ENCODE data around the gene FIGNL2. TPM values are rescaled to one million over a fixed set of nuclear protein-coding genes. Genes with fewer than 3 reads are reported as not detected.

FIGNL2 gene
- total and polyA plus RNA-seq, 2 experiments from 2014 or later, result 1.1 to 5.2 TPM

DNA sequence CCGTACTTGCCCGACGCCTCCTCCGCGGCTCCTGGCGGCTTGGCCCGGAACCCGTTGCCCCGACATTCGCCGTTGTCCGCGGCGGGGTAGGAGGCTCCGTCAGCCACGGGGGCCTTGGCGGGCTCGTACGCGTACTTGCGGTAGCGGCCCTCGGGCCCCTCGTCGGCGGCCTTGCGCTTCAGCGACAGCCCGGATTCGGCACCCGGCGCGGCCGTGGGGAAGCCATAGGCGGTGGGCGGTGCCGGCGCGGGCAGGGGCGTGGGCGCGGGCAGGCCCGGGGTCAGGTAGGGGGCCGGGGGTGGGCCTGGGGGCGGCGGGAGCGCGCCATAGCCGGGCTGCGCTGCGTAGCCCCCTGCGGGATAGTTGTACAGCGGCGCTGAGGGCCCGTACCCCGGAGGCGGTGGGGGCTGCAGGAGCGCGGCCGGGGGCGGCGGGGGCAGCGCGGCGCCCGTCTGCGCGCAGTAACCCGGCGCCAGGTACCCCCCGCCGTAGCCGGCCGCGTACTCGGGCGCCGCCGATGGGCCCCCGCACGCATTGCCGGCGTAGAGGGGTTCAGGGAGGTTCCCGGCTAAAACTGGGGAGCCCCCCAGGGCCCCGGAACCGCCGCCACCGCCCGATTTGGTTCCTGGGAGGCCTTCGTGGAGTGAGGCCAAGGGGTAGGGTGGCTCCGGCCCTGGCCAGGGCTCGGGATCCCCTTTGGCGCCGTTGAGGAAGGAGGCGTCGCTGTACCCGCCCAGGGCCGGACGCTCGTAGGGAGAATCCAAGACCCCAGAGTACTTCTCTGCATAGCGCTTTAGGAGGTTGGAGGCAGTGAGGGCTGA is 26.9 kb downstream of the FIGNL2 start (continued):
- TF ChIP-seq, protein P1, sequence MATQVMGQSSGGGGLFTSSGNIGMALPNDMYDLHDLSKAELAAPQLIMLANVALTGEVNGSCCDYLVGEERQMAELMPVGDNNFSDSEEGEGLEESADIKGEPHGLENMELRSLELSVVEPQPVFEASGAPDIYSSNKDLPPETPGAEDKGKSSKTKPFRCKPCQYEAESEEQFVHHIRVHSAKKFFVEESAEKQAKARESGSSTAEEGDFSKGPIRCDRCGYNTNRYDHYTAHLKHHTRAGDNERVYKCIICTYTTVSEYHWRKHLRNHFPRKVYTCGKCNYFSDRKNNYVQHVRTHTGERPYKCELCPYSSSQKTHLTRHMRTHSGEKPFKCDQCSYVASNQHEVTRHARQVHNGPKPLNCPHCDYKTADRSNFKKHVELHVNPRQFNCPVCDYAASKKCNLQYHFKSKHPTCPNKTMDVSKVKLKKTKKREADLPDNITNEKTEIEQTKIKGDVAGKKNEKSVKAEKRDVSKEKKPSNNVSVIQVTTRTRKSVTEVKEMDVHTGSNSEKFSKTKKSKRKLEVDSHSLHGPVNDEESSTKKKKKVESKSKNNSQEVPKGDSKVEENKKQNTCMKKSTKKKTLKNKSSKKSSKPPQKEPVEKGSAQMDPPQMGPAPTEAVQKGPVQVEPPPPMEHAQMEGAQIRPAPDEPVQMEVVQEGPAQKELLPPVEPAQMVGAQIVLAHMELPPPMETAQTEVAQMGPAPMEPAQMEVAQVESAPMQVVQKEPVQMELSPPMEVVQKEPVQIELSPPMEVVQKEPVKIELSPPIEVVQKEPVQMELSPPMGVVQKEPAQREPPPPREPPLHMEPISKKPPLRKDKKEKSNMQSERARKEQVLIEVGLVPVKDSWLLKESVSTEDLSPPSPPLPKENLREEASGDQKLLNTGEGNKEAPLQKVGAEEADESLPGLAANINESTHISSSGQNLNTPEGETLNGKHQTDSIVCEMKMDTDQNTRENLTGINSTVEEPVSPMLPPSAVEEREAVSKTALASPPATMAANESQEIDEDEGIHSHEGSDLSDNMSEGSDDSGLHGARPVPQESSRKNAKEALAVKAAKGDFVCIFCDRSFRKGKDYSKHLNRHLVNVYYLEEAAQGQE (IDR thresholded peaks at IDR 0.05; ENCODE audit: unreplicated experiment), result no peak
- TF ChIP-seq, protein P2, sequence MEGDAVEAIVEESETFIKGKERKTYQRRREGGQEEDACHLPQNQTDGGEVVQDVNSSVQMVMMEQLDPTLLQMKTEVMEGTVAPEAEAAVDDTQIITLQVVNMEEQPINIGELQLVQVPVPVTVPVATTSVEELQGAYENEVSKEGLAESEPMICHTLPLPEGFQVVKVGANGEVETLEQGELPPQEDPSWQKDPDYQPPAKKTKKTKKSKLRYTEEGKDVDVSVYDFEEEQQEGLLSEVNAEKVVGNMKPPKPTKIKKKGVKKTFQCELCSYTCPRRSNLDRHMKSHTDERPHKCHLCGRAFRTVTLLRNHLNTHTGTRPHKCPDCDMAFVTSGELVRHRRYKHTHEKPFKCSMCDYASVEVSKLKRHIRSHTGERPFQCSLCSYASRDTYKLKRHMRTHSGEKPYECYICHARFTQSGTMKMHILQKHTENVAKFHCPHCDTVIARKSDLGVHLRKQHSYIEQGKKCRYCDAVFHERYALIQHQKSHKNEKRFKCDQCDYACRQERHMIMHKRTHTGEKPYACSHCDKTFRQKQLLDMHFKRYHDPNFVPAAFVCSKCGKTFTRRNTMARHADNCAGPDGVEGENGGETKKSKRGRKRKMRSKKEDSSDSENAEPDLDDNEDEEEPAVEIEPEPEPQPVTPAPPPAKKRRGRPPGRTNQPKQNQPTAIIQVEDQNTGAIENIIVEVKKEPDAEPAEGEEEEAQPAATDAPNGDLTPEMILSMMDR (conservative IDR thresholded peaks at IDR 0.05; ENCODE audit: low read depth in 2 of 2), result peak in 1 of 2 experiments; percentile 17; a peak in 1 of 4 replicates
- TF ChIP-seq JUNB (IDR thresholded peaks at IDR 0.05; ENCODE audit: unreplicated experiment), result no peak
- no peak for TF ChIP-seq EZH2phosphoT487 (IDR thresholded peaks at IDR 0.05; ENCODE audit: unreplicated experiment)
- TF ChIP-seq, protein P3, sequence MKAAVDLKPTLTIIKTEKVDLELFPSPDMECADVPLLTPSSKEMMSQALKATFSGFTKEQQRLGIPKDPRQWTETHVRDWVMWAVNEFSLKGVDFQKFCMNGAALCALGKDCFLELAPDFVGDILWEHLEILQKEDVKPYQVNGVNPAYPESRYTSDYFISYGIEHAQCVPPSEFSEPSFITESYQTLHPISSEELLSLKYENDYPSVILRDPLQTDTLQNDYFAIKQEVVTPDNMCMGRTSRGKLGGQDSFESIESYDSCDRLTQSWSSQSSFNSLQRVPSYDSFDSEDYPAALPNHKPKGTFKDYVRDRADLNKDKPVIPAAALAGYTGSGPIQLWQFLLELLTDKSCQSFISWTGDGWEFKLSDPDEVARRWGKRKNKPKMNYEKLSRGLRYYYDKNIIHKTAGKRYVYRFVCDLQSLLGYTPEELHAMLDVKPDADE (IDR thresholded peaks at IDR 0.05), result no peak
- TF ChIP-seq EZH2 (IDR thresholded peaks at IDR 0.05; ENCODE audit: low read depth, unreplicated experiment), result no peak
- TF ChIP-seq ZNF114 (CRISPR knock-in tag; IDR thresholded peaks at IDR 0.05), result no peak
- no peak for TF ChIP-seq NANOG (IDR thresholded peaks at IDR 0.05; ENCODE audit: borderline replicate concordance)
- peak; percentile 41; the same call in 1 of the 2 replicates for TF ChIP-seq CREB1 (CRISPR knock-in tag; IDR thresholded peaks at IDR 0.05; ENCODE audit: low read depth)
- TF ChIP-seq STAT1 (IDR thresholded peaks at IDR 0.05; ENCODE audit: unreplicated experiment), result no peak
- peak; percentile 25; the same call in 1 of the 2 replicates for TF ChIP-seq POLR2AphosphoS5 (IDR thresholded peaks at IDR 0.05; ENCODE audit: low read depth)
- no peak for TF ChIP-seq ZNF331 (CRISPR knock-in tag; IDR thresholded peaks at IDR 0.05; ENCODE audit: low read depth)
